K562 (cell line): ENCODE measurements around the gene RTL10. TPM values are rescaled to one million over a fixed set of nuclear protein-coding genes. Genes with fewer than 3 reads are reported as not detected.

Experiments used
- GTF2A2 ChIP-seq: IDR thresholded peaks from 2 replicates; pipeline ENCODE4 v1.6.1; 2016; ENCODE audit warnings: mild to moderate bottlenecking, missing genetic modification characterization, missing compliant biosample characterization
- GTF2B ChIP-seq: IDR thresholded peaks from 2 replicates; pipeline ENCODE4 v1.6.1; 2011; ENCODE audit not compliant: insufficient read length; ENCODE audit errors: extremely low read depth
- MAFK ChIP-seq: IDR thresholded peaks from 2 replicates; pipeline ENCODE4 v1.6.1; 2011; ENCODE audit warnings: low read length, improper control_type of control experiment
- MAX ChIP-seq: sonication (generic); formaldehyde crosslinking; IDR thresholded peaks from 2 replicates; pipeline ENCODE4 v1.9.0; 2022; ENCODE audit warnings: mild to moderate bottlenecking, missing genetic modification reagents
- MGA ChIP-seq: fragments of 450-650 bp; IDR thresholded peaks from 2 replicates; pipeline ENCODE4 v1.6.1; 2016; ENCODE audit warnings: mild to moderate bottlenecking, moderate library complexity
- POU5F1 ChIP-seq: fragments of 150-350 bp; IDR thresholded peaks from 2 replicates; pipeline ENCODE4 v1.6.1; 2014; ENCODE audit warnings: borderline replicate concordance, low read length, low read depth, mild to moderate bottlenecking; ENCODE audit not compliant: partially characterized antibody
- TCF3 ChIP-seq: sonication (generic); formaldehyde crosslinking; IDR thresholded peaks from 2 replicates; pipeline ENCODE4 v1.4.0; 2020; ENCODE audit warnings: mild to moderate bottlenecking, missing genetic modification reagents
- TSC22D4 ChIP-seq: fragments of 450-650 bp; IDR thresholded peaks from 2 replicates; pipeline ENCODE4 v1.6.1; 2016; ENCODE audit warnings: missing genetic modification characterization, missing biosample characterization, control low read depth
- USF1 ChIP-seq: sonication (generic); formaldehyde crosslinking; IDR thresholded peaks from 2 replicates; pipeline ENCODE4 v1.9.0; 2022; ENCODE audit warnings: mild to moderate bottlenecking, missing genetic modification reagents
- ZFX ChIP-seq: sonication (generic); formaldehyde crosslinking; IDR thresholded peaks from 2 replicates; pipeline ENCODE4 v1.8.0; 2022; ENCODE audit warnings: mild to moderate bottlenecking, missing genetic modification reagents, moderate library complexity
- ZNF12 ChIP-seq: sonication (generic); formaldehyde crosslinking; IDR thresholded peaks from 2 replicates; pipeline ENCODE4 v1.4.0; 2020; ENCODE audit warnings: mild to moderate bottlenecking, missing genetic modification reagents
- ZNF134 ChIP-seq: fragments of 250-450 bp; sonication (Bioruptor Pico); conservative IDR thresholded peaks from 2 replicates; pipeline ENCODE4 v1.4.0; 2020
- ZNF764 ChIP-seq: fragments of 250-450 bp; sonication (Bioruptor Pico); IDR thresholded peaks from 2 replicates; pipeline ENCODE4 v1.4.0; 2020; ENCODE audit warnings: low read depth, mild to moderate bottlenecking, moderate library complexity
- polyA plus RNA-seq, 8 experiments: library from polyadenylated mRNA; depleted of rRNA in 4 of 8; stranded (reverse) in 5 of 8; unstranded in 3 of 8; fragments of >200 nt; fragmentation: Nextera tagmentation in 2 of 8; fragmentation: Illumina TruSeq in 1 of 8; extraction: Ambion mirVana in 2 of 8; extraction: Trizol in 1 of 8; gene quantifications; 2 replicates each; pipeline versions ENCODE4 v1.2.1 to v1.2.3, GENCODE V29; 2011 to 2014; ENCODE audit warnings: inconsistent platforms in 1 of 8, missing spikeins in 1 of 8
- total RNA-seq, 7 experiments: library from RNA; depleted of rRNA in 6 of 7; stranded (reverse); fragments of >200 nt in 6 of 7; fragmentation: Illumina TruSeq in 2 of 7; extraction: Trizol in 2 of 7; gene quantifications; 2 replicates each; pipeline versions ENCODE4 v1.2.1 to v1.2.3, GENCODE V29; 2011 to 2021; ENCODE audit warnings: low replicate concordance in 1 of 7

RTL10 gene
- total and polyA plus RNA-seq, 9 of the 15 experiments (the other 6 are each of a cell fraction or from before 2014, with no cell fraction given): 19.8 to 75.5 (median 32.5) TPM

- TF ChIP-seq MGA (no peak), GTF2B (no peak), ZNF764 (CRISPR knock-in tag) (no peak; the same call in 1 of the 2 replicates), TCF3 (CRISPR knock-in tag) (no peak), GTF2A2 (tag) (no peak), TSC22D4 (tag) (no peak), ZNF134 (CRISPR knock-in tag) (no peak), USF1 (CRISPR knock-in tag) (no peak), MAX (CRISPR knock-in tag) (no peak), POU5F1 (no peak), ZFX (CRISPR knock-in tag) (no peak), ZNF12 (CRISPR knock-in tag) (no peak), MAFK (no peak)
Observed at GRCh38 chr22:19885841-19886592, 31.3 kb upstream of the RTL10 start (continued).
